NCI-H510A treated with DMSO at 0.1 percent for 48 hours (cell line): Measurements from ENCODE around the gene ADK.
A peak's percentile ranks its signal among the peaks of the same experiment; 100 is the strongest.
"Not testable (repeated sequence)": the region's sequence is repeated elsewhere in the genome, so short reads cannot be mapped to it uniquely, and the experiment has no call there.

ENCODE experiments used
- DNase-seq: peaks from one replicate; lab custom pipeline; 2025; lab: John Stamatoyannopoulos, UW

ADK gene

GRCh38 chr10:74150990-74151878 is at the start of gene ADK:
TSS of gene ADK (plus strand) at chr10:74151221. CDS start at chr10:74151279, 58 bp downstream.
- DNase-seq = peak; percentile 98

- peak; percentile 9 for DNase-seq
Observed at GRCh38 chr10:74103560-74104258, 47.3 kb upstream of the ADK start.

DNA sequence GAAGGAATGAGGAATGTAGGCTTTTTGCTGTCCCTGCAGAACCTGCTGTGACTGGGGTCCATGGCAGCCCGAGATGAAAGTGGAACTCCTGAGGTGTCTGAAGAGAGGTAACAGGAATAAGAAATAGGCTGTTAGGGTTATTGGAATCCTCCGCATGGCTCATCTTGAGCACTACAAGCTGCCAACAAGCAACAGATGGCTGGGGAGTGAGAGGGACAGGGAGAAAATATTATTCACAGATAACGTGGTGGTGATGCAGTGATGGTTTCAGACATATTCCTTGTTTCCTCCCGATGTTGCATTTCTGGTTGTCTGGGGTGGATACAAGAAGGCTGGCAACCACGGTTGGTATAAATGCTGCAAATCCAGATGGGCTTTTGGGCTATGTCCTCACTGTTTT is 46.5 kb upstream of the ADK start:
- no peak for DNase-seq

DNA sequence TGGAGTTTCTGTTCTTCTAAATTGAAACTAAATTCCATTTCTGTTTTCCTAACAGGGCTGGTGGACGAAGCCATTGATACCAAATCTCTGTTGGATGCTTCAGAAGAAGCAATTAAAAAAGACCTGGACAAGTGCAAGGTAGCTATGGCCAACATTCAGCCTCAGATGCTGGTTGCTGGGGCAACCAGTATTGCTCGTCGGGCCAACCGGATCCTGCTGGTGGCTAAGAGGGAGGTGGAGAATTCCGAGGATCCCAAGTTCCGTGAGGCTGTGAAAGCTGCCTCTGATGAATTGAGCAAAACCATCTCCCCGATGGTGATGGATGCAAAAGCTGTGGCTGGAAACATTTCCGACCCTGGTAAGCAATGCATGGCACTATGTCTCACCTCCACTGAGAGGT is 46.0 kb upstream of the ADK start:
- no peak for DNase-seq

- no peak for DNase-seq
Observed at GRCh38 chr10:74107391-74107790, 43.6 kb upstream of the ADK start.

GRCh38 chr10:74109452-74109851 is 41.6 kb upstream of the ADK start:
- no peak for DNase-seq

- DNase-seq = no peak
Observed at GRCh38 chr10:74110120-74110519, 40.9 kb upstream of the ADK start.

- no peak for DNase-seq
Observed at GRCh38 chr10:74111799-74112198, 39.2 kb upstream of the ADK start.

DNA sequence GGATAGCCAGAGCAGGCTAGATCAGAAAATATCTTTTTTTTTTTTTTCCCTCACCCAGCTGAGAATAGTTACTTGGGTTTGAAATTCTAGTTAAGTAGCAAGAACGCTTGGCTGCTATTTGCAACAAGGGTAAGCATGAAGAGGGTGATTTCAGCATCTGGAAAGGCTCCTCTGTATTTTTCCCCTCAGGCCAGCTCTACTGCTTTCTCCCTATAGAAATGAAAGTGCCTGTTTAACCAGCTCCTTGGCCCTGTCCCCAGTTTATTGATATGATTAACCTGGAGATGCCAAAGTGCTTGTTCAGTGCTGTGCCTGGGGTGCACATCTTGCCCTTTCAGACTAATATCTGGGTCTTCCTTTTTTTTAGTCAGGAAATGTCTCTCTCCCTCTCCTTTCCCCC is 37.5 kb upstream of the ADK start:
- DNase-seq = no peak

- no peak for DNase-seq
Observed at GRCh38 chr10:74114041-74114448, 37.0 kb upstream of the ADK start.

- DNase-seq = no peak
Observed at GRCh38 chr10:74117738-74118137, 33.3 kb upstream of the ADK start.

- DNase-seq = no peak
Observed at GRCh38 chr10:74118804-74119203, 32.2 kb upstream of the ADK start.

- no peak for DNase-seq
Observed at GRCh38 chr10:74120911-74121310, 30.1 kb upstream of the ADK start.

- DNase-seq = no peak
Observed at GRCh38 chr10:74121368-74121767, 29.7 kb upstream of the ADK start.

DNA sequence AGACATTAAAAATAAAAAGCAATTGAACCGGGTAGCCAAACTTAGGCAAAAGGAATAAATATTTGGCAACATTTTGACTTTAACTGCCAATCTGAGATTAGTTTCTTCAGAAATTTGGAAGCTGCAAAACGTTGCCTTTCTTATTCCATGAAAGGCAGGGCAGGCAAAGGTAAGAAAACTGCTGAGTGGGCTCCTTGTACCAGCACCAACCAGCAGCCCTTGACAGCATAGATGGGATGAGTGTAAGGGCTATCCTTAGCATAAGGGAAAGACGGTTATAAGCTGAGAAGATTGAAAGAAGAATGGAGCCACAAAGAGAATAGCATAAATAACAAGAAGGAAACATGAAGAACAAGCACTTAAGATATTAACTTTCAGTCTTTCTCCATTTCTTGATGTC is 29.0 kb upstream of the ADK start:
- DNase-seq = no peak

DNA sequence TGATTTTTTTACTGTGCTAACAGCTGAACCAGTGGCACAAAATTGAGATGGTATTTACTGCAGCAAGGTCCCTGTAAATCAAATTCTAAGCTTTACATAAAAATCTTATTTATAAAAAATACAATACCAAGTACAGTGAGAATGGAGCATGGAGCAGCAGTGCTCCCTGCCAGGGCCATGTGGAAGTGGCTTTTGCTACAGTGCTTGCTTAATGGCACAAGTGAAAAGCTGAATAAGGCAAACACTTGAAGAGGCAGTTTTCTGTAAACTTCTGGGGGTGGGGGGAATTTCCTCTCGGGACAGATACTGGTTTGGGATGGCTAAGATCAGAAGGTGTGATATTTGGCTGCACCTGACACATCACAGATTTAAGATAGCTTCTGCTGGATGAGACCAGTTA is 27.9 kb upstream of the ADK start:
- no peak for DNase-seq

GRCh38 chr10:74133923-74134820 is 16.8 kb upstream of the ADK start:
- DNase-seq = no peak

DNA sequence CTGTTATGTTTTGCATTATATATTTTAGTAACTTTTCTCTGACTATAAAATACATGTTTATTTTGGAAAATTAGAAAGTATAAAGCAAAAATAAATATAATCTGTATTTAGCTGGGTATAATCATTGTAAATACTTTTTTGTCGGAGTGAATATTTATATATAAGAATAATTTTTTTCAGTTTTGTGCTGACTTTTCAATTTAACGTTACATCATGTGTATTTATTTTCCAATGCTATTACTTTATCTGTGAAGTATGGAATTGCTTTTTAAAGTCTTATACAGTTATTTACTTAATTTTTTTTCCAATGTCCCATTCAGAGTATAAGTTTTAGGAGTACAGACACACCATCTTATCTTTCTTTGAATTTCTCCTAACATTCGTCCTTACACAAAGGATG is 15.6 kb upstream of the ADK start:
- DNase-seq = no peak

- DNase-seq = no peak
Observed at GRCh38 chr10:74137992-74138391, 13.0 kb upstream of the ADK start.

DNA sequence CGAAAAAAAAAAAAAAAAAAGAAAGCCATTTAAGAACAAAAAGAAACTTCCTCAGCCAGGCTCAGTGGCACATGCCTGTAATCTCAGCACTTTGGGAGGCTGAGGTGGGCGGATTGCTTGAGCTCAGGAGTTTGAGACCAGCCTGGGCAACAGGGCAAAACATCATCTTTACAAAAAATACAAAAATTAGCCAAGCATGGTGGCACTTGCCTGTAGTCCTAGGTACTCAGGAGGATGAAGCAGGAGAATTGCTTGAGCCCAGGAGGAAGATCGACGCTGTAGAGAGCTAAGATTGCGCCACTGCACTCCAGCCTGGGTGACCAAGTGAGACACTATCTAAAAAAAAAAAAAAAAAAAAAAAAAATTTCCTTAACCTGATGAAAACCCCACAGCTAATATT is 12.4 kb upstream of the ADK start:
- not testable (repeated sequence) for DNase-seq

DNA sequence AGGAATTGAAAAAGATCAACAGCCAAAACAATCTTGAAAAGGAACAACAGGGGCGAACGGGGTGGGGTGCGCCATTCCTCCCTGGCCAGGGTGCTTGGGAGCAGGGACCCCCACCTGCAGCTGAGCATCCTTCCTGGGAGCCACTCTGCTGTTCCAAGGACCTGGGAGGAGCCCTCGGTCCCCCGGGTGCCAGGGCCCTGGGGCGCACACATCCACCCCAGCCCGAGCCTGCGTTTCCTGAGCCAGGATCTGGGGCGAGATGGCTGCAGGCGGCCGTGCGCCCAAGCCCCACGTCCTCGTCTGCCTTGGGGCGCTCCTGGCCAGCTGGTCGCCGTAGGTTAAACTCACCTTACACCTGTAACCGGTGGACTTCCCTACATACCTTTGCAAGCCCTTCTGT is 11.0 kb upstream of the ADK start:
- DNase-seq = no peak

DNA sequence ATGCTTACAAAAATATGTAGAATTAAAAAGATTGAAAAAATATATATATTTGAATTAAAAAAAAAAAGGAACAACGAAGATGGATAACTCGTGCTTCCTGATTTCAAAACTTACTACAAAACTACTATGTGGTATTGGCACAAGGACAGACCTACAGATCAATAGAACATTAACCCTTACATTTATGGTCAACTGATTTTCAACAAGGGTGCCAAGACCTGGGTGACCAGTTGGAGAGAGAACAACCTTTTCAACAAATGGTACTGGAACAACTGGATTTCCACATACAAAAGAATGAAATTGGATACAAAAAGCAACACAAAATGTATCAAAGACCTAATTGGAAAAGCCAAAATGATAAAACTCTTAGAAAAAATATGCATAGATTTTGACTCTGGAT is 10.5 kb upstream of the ADK start:
- no peak for DNase-seq
